Parathyroid adenoma (tissue), 2 donors: ENCODE data around the gene CRISPLD2.

Experiments used
- H2AFZ ChIP-seq: fragments of 300-600 bp; sonication (generic); one replicate; pipeline ENCODE4 v1.7.0; 2017; ENCODE audit warnings: antibody characterized with exemption, mild to moderate bottlenecking
- H3K27ac ChIP-seq: fragments of 300-600 bp; sonication (generic); one replicate; pipeline ENCODE4 v1.7.0; 2017
- H3K27me3 ChIP-seq: fragments of 300-600 bp; sonication (generic); one replicate; pipeline ENCODE4 v1.7.0; 2017; ENCODE audit warnings: low read length; ENCODE audit not compliant: control insufficient read depth, insufficient read depth
- H3K36me3 ChIP-seq: fragments of 300-600 bp; sonication (generic); one replicate; pipeline ENCODE4 v1.7.0; 2017; ENCODE audit warnings: low read length; ENCODE audit not compliant: control insufficient read depth, insufficient read depth
- H3K4me1 ChIP-seq: fragments of 300-600 bp; sonication (generic); one replicate; pipeline ENCODE4 v1.7.0; 2017; ENCODE audit warnings: control low read depth
- H3K4me2 ChIP-seq: fragments of 300-600 bp; sonication (generic); one replicate; pipeline ENCODE4 v1.7.0; 2017; ENCODE audit warnings: low read length
- H3K4me3 ChIP-seq: fragments of 300-600 bp; sonication (generic); one replicate; pipeline ENCODE4 v1.7.0; 2017; ENCODE audit warnings: low read depth, low read length
- H3K79me2 ChIP-seq: fragments of 300-600 bp; sonication (generic); one replicate; pipeline ENCODE4 v1.7.0; 2017; ENCODE audit warnings: control low read depth
- H3K9ac ChIP-seq: fragments of 300-600 bp; sonication (generic); one replicate; pipeline ENCODE4 v1.7.0; 2017; ENCODE audit warnings: mild to moderate bottlenecking
- H3K9me3 ChIP-seq: fragments of 300-600 bp; sonication (generic); one replicate; pipeline ENCODE4 v1.7.0; 2017; ENCODE audit warnings: low read length; ENCODE audit not compliant: control insufficient read depth
- CTCF ChIP-seq: fragments of 300-600 bp; sonication (generic); IDR thresholded peaks from one replicate; pipeline ENCODE4 v1.7.0; 2017; ENCODE audit warnings: antibody characterized with exemption, mild to moderate bottlenecking
- donor health status: primary hyperparathyroidism.

Gene CRISPLD2

GRCh38 chr16:84890427-84890826, 70.6 kb downstream of the CRISPLD2 start:
- TF ChIP-seq CTCF: no peak
- no peak overlapping the region for H3K27ac ChIP-seq
- H3K4me3 ChIP-seq: no peak overlapping the region

GRCh38 chr16:84891149-84891795, 71.5 kb downstream of the CRISPLD2 start:
- no peak overlapping the region for H2AFZ ChIP-seq
- no peak for TF ChIP-seq CTCF
- no peak overlapping the region for H3K4me3 ChIP-seq
- H3K27ac ChIP-seq: no peak overlapping the region
- no peak overlapping the region for H3K4me2 ChIP-seq
- no peaks in the 10 kb centered on the region for H3K79me2 ChIP-seq
- no peaks in the 10 kb centered on the region for H3K27me3 ChIP-seq
- no peaks in the 10 kb centered on the region for H3K4me1 ChIP-seq
- no peaks in the 10 kb centered on the region for H3K36me3 ChIP-seq
- H3K9me3 ChIP-seq: no peaks in the 10 kb centered on the region
- H3K9ac ChIP-seq: no peak overlapping the region

More at GRCh38 chr16:84890427-84890826, 70.6 kb downstream of the CRISPLD2 start:
- no peak overlapping the region for H3K9ac ChIP-seq
- H2AFZ ChIP-seq: no peak overlapping the region
- no peaks in the 10 kb centered on the region for H3K36me3 ChIP-seq
- H3K9me3 ChIP-seq: no peaks in the 10 kb centered on the region
- no peaks in the 10 kb centered on the region for H3K27me3 ChIP-seq
- no peak overlapping the region for H3K4me2 ChIP-seq
- H3K4me1 ChIP-seq: no peaks in the 10 kb centered on the region
- no peaks in the 10 kb centered on the region for H3K79me2 ChIP-seq

GRCh38 chr16:84892097-84892496, 72.3 kb downstream of the CRISPLD2 start:
- H3K79me2 ChIP-seq: no peaks in the 10 kb centered on the region
- no peaks in the 10 kb centered on the region for H3K4me1 ChIP-seq
- H3K27me3 ChIP-seq: no peaks in the 10 kb centered on the region
- H2AFZ ChIP-seq: no peak overlapping the region
- no peak overlapping the region for H3K27ac ChIP-seq
- no peak overlapping the region for H3K4me3 ChIP-seq
- TF ChIP-seq CTCF: no peak
- no peak overlapping the region for H3K4me2 ChIP-seq
- H3K36me3 ChIP-seq: no peaks in the 10 kb centered on the region
- no peaks in the 10 kb centered on the region for H3K9me3 ChIP-seq
- no peak overlapping the region for H3K9ac ChIP-seq

- TF ChIP-seq CTCF: no peak
- no peaks in the 10 kb centered on the region for H3K4me1 ChIP-seq
- no peaks in the 10 kb centered on the region for H3K27me3 ChIP-seq
- no peak overlapping the region for H3K4me2 ChIP-seq
- H3K36me3 ChIP-seq: no peaks in the 10 kb centered on the region
- H3K9ac ChIP-seq: no peak overlapping the region
- no peak overlapping the region for H3K27ac ChIP-seq
- H3K79me2 ChIP-seq: no peaks in the 10 kb centered on the region
- H2AFZ ChIP-seq: no peak overlapping the region
- H3K4me3 ChIP-seq: no peak overlapping the region
- H3K9me3 ChIP-seq: no peaks in the 10 kb centered on the region
Observed at GRCh38 chr16:84893467-84893848, 73.7 kb downstream of the CRISPLD2 start.
